HG02884 (cell line): ENCODE results near the gene MYEOV.

ENCODE experiments used
- ATAC-seq: cut with Tn5 transposase; IDR thresholded peaks from one replicate; pipeline ENCODE4 v1.9.1; 2021; ENCODE audit warnings: mild to moderate bottlenecking, moderate library complexity; ENCODE audit not compliant: unreplicated experiment

The MYEOV gene

DNA sequence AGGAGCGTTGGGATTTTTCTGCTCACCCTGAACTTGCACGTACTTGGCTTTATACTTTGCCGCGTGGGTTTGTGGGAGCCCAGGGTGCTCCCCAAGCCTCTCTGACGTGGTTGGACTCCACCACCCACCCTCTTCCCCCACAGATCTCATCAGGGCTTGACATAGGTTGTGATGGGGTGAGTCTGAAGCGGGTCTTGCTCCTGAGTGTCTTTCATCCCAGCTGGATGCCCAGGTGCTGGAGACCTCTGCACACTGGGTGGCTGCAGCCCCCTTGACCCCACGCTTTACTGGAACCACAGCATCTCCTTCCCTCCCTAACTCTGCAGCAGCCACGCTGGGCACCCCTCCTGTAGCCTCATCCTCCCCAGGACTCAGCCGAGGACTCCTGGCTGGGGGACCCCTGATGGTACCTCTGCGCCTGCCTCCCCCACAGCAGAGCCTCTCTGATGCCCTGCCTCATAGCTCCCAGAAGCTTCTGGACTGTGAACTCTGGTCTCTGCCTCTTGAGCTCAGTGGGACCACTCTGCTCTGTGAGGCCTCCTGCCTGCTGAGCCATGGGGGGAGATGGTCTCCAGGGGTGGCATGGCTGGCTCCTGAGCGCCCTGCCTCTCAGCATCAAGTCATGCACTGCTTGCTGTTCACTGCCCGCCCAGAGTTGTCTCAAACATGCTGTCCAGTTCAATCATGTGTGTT is 45.2 kb downstream of the MYEOV start:
- ATAC-seq = no peak

DNA sequence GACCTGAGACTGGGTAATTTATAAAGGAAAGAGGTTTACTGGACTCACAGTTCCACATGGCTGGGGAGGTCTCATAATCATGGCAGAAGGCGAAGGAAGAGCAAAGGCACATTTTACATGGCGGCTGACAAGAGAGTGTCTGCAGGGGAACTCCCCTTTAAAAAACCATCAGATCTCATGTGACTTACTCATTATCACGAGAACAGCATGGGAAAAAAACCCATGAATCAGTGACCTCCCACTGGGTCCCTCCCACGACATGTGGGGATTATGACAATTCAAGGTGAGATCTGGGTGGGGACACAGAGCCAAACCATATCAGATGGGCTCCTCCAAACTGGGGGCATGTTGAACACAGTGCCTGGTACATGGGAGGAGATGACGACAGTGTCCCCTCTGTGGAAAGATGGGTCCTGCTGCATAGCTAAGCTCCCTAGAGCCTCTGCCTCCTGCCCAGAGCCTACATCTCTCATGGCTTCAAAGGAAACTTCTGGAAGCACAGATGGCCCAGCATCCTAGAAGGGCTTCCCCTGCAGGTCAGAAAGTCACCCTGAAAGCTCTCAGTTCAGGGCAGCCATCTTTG is 46.1 kb downstream of the MYEOV start:
- no peak for ATAC-seq

DNA sequence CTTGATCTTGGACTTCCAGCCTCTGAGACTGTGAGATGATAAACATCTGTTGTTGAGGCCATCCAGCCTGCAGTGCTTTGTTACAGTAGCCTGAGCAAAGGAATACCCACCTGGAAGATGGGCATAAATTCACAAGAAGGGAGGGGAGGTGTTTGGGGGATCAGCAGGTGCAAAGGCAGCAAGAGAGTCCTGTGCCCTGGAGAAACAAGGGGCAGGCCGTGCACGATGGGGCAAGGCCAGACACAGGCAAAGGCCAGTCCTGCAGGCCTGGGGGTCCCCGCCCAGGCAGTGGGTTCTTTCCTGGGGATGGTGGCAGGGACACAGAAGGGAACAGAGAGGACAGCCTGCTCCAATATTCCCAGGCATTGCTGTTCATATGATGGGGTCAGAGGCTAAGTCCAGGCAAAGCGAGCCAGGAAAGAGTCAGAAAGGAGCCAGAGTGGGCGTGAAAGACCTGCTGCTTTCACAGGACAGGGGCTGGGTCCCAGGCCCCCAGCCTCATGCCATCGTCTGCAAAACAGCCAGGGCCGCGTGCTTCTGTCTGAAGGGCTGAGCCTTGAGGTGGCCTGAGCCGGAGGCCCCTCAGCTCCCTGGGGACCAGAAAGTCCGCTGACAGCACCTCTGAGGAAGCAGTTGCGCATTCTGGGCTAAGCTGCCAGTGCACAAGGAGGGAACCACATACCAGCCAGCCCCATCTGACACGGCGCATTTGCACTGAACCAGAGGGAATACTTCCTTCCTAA is 48.8 kb downstream of the MYEOV start:
- ATAC-seq = no peak

DNA sequence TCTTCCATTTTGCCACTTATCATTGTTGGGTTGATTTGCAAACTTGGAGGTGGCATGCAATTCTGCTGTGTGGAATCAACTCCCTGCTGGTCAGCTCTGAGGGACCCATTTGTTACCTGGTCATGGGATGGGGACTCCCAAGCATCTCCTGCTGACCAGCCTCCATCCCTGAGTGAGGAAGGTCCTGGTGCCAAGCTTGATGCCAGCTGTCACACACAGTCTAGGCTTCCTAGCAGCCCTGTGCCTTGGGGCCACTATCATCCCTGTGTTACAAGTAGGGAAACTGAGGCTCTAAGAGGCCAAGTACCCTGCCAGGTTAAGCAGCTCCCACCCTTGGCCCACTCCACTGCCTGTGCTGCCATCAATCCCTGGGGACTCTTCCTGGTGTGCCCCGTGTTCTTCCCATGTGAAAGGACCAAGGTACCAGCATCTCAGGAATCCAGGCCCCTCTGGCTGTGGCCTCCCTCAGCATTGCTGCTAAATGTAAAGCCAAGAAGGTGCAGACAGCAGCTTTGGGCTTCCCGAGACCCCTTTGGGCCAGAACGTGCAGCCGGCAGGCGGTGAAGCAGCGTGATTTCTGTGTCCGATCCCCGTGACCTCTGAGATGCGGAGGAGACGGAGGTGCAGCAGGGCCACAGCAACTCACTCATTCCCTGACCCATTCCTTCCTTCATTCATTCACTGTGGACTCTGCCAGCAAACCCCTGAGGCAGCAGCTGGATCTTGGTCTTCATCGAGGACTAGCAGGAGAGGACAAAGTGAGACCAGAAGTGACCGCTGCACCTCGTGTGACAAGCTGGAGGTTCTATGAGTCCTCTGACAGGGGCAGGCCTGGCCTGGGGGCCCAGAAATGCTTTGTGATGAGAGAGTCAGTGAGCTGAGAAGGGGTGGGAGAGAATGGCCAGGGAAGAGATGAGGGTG is 49.7 kb downstream of the MYEOV start:
- ATAC-seq = no peak

DNA sequence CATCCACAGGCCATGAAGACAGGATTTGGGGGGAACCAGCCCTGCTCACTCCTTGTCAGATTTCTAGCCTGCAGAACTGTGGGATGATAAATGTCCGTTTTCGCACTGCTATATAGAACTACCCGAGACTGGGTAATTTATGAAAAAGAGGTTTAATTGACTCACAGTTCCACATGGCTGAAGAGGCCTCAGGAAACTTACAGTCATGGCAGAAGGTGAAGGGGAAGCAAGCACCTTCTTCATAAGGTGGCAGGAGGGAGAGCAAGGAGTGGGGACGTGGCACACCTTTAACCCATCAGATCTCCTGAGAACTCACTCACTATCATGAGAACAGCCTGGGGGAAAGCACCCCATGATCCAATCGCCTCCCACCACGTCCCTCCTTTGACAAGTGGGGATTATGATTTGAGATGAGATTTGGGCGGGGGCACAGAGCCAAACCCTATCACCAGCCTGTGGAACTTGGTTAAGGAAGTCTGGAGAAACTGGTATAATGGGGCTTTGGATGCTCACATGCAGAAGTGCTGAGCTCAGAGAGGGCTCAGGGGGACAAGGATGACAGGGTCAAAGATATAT is 50.7 kb downstream of the MYEOV start:
- no peak for ATAC-seq
